ENCODE results near the gene NCK1.

DNA sequence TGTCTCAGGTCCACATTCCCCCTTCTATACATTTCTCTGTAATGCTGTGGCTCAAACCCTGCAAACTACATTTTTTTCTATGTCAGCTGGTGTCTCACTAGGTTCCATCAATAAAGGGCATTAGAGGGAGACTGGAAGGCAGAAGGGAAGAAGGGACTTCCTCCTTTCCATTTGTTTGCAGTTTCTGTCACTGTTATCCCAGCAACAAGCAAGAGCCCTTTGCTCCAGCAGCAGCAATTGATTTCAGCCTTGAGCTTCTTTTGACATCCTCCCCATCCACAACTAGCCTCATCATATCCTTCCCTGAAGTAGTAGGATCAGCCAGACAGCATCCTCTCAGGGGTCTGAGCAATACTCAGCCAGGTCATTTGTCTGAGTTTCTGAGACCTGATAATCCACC is 5.3 kb upstream of the NCK1 start:
- TF ChIP-seq CTCF (IDR thresholded peaks at IDR 0.05; ENCODE audit: insufficient read depth, low read depth, low read length) (no peak), EZH2 (IDR thresholded peaks at IDR 0.05; ENCODE audit: insufficient read depth, low read length) (no peak)
